Osteoblast (primary cell): ENCODE data around the gene FNDC10. TPM values are rescaled to one million over a fixed set of nuclear protein-coding genes. Genes with fewer than 3 reads are reported as not detected.
A peak's percentile ranks its signal among the peaks of the same experiment; 100 is the strongest.

ENCODE experiments used
- DNase-seq: peaks from one replicate; pipeline ENCODE4 v3.0.0; 2011; ENCODE audit warnings: low spot score, mixed read lengths; ENCODE audit not compliant: insufficient read length; ENCODE audit errors: missing footprints
- H2AFZ ChIP-seq: 2 replicates; pipeline ENCODE4 v1.6.0; 2011; ENCODE audit warnings: mild to moderate bottlenecking, low read length
- H3K27ac ChIP-seq: 2 replicates; pipeline ENCODE4 v1.5.1; 2011; ENCODE audit warnings: mild to moderate bottlenecking, low read depth, low read length, moderate library complexity
- H3K27me3 ChIP-seq: 2 replicates; pipeline ENCODE4 v1.6.0; 2012; ENCODE audit warnings: mild to moderate bottlenecking, control low read depth, inconsistent platforms, low read length, moderate library complexity; ENCODE audit not compliant: insufficient read depth
- H3K36me3 ChIP-seq: 2 replicates; pipeline ENCODE4 v1.5.1; 2011; ENCODE audit warnings: mild to moderate bottlenecking, low read length, control low read depth, moderate library complexity; ENCODE audit not compliant: insufficient read depth
- H3K4me1 ChIP-seq: 2 replicates; pipeline ENCODE4 v1.5.1; 2011; ENCODE audit warnings: mild to moderate bottlenecking, low read length, control low read depth, moderate library complexity; ENCODE audit not compliant: insufficient read depth
- H3K4me2 ChIP-seq: 2 replicates; pipeline ENCODE4 v1.6.0; 2011; ENCODE audit warnings: mild to moderate bottlenecking, low read length; ENCODE audit not compliant: insufficient read depth
- H3K4me3 ChIP-seq: fragments of 200-600 bp; sonication (generic); 3 replicates; pipeline ENCODE4 v1.5.1; 2012; ENCODE audit warnings: mild to moderate bottlenecking, low read length, inconsistent platforms; ENCODE audit not compliant: insufficient read depth
- H3K79me2 ChIP-seq: 2 replicates; pipeline ENCODE4 v1.6.0; 2012; ENCODE audit warnings: mild to moderate bottlenecking, low read length, control low read depth, inconsistent platforms; ENCODE audit not compliant: insufficient read depth
- H3K9me3 ChIP-seq: 2 replicates; pipeline ENCODE4 v1.5.1; 2011; ENCODE audit warnings: low read depth, low read length, control low read depth
- H4K20me1 ChIP-seq: 2 replicates; pipeline ENCODE4 v1.6.0; 2012; ENCODE audit warnings: mild to moderate bottlenecking, low read length, control low read depth; ENCODE audit not compliant: insufficient read depth
- CTCF ChIP-seq: IDR thresholded peaks from 2 replicates; pipeline ENCODE4 v1.5.1; 2011; ENCODE audit warnings: mild to moderate bottlenecking, low read depth, low read length, moderate library complexity; ENCODE audit errors: extremely low read depth
- total RNA-seq: library from RNA; depleted of rRNA; stranded (reverse); fragments of >200 nt; gene quantifications from 2 replicates; pipeline ENCODE4 v1.2.3, GENCODE V29; 2012

Gene FNDC10
- total RNA-seq, 1 donor: 2.5 TPM

- Histone ChIP-seq H3K36me3 (no peaks in the 10 kb centered on the region), H3K27me3 (peaks cover 10% of the 10 kb centered on the region), H3K79me2 (no peaks in the 10 kb centered on the region), H3K27ac (no peak overlapping the region), H3K9me3 (no peaks in the 10 kb centered on the region), H3K4me1 (no peaks in the 10 kb centered on the region), H2AFZ (no peak overlapping the region), H4K20me1 (no peaks in the 10 kb centered on the region), H3K4me3 (no peak overlapping the region), H3K4me2 (no peak overlapping the region)
- peak; percentile 22 for DNase-seq
- no peak for TF ChIP-seq CTCF
Observed at GRCh38 chr1:1605724-1606123, 5.8 kb upstream of the FNDC10 start.

- no peaks in the 10 kb centered on the region for H3K9me3 ChIP-seq
- H3K27me3 ChIP-seq: peaks cover 16% of the 10 kb centered on the region
- no peak overlapping the region for H2AFZ ChIP-seq
- TF ChIP-seq CTCF: no peak
- H3K27ac ChIP-seq: no peak overlapping the region
- H4K20me1 ChIP-seq: no peaks in the 10 kb centered on the region
- no peak overlapping the region for H3K4me2 ChIP-seq
- no peaks in the 10 kb centered on the region for H3K36me3 ChIP-seq
- H3K79me2 ChIP-seq: no peaks in the 10 kb centered on the region
- no peaks in the 10 kb centered on the region for H3K4me1 ChIP-seq
- no peak overlapping the region for H3K4me3 ChIP-seq
- peak; percentile 89 for DNase-seq
Observed at GRCh38 chr1:1605034-1605591, 5.2 kb upstream of the FNDC10 start.

- no peak overlapping the region for H2AFZ ChIP-seq
- no peak overlapping the region for H3K27ac ChIP-seq
- peaks cover 17% of the 10 kb centered on the region for H3K27me3 ChIP-seq
- H3K79me2 ChIP-seq: no peaks in the 10 kb centered on the region
- H3K9me3 ChIP-seq: no peaks in the 10 kb centered on the region
- H3K4me3 ChIP-seq: no peak overlapping the region
- H3K36me3 ChIP-seq: no peaks in the 10 kb centered on the region
- DNase-seq: peak; percentile 78
- no peak for TF ChIP-seq CTCF
- H3K4me1 ChIP-seq: no peaks in the 10 kb centered on the region
- H3K4me2 ChIP-seq: no peak overlapping the region
- no peaks in the 10 kb centered on the region for H4K20me1 ChIP-seq
Observed at GRCh38 chr1:1604374-1605033, 4.6 kb upstream of the FNDC10 start.

GRCh38 chr1:1603671-1604373, 3.9 kb upstream of the FNDC10 start:
- no peak for TF ChIP-seq CTCF
- H3K4me1 ChIP-seq: no peaks in the 10 kb centered on the region
- no peak overlapping the region for H2AFZ ChIP-seq

More at GRCh38 chr1:1603671-1604373, 3.9 kb upstream of the FNDC10 start:
- peak; percentile 90 for DNase-seq
- Histone ChIP-seq H3K4me2 (no peak overlapping the region), H3K9me3 (no peaks in the 10 kb centered on the region), H3K27ac (no peak overlapping the region), H3K36me3 (no peaks in the 10 kb centered on the region), H3K79me2 (no peaks in the 10 kb centered on the region), H3K4me3 (no peak overlapping the region), H4K20me1 (no peaks in the 10 kb centered on the region), H3K27me3 (peaks cover 24% of the 10 kb centered on the region)
